NCI-H748 (cell line): ENCODE data around the gene NR1D2.
A peak's percentile ranks its signal among the peaks of the same experiment; 100 is the strongest.
"Not testable (repeated sequence)": the region's sequence is repeated elsewhere in the genome, so short reads cannot be mapped to it uniquely, and the experiment has no call there.

ENCODE experiments used
- DNase-seq: peaks from one replicate; lab custom pipeline; 2025; ENCODE audit not compliant: unreplicated experiment; lab: John Stamatoyannopoulos, UW

NR1D2 gene

DNA sequence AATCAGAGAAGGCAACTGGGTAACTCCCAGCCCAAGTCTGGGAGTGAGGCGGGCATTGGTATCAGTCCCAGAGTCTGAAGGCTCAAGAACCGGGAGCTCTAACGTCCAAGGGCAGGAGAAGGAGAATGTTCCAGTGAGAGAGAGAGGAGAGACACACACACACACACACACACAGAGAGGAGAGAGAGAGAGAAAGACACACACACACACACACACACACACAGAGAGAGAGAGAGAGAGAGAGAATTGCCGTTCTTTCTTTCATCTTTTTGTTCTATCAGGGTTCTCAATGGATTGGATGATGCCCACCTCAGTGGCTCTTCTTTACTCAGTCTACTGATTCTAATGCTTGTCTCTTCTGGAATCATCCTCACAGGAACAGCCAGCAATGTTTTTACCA lies 57.0 kb downstream of the NR1D2 start:
- DNase-seq, result no peak

DNA sequence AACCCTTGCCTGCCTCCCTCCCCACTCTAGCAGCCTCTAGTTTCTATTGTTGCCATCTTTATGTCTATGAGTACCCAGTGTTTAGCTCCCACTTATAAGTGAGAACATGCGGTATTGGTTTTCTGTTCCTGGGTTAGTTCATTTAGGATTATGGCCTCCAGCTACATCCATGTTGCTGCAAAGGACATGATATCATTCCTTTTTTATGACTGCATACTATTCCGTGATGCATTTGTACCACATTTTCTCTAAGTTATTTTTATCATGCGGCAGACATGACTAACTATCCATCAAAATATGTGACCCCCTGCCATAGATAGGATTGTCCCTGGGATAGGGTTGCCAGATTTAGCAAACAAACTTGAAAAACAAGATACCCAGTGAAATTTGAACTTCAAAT lies 58.4 kb downstream of the NR1D2 start:
- DNase-seq, result no peak

DNA sequence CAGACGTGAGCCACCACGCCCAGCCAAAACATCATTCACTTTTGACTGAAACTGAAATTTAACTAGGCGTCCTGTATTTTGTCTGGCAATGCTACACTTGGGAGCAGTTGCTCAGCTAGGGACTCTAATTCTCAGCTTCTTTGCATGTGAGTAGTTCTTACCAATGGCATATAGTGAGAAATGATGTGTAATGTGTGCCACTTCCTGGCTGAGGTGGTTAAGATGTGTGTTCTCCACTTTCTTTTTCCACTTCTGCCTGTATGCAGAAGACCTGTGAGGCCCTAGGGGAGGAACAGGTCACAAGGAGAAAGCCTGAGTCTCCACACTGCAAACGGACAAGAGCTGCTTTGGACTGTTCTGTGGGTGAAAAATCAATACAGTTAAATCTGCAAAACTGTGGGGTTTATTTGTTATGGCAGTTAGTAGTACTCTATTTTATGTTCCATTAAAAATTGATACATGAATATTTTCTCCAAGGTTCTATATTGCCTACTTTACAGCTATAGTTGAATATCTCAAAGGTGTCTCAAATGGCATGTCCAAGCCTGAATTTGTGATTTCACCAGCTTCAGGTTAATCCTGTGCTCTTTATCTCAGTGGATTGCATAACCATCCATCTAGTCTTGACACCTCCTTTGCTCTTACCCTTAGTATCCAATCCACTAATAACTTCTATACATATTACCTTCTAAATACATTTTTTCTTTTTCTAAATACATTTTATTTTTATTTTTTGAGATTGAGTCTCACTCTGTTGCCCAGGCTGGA lies 59.3 kb downstream of the NR1D2 start:
- DNase-seq, result no peak

DNA sequence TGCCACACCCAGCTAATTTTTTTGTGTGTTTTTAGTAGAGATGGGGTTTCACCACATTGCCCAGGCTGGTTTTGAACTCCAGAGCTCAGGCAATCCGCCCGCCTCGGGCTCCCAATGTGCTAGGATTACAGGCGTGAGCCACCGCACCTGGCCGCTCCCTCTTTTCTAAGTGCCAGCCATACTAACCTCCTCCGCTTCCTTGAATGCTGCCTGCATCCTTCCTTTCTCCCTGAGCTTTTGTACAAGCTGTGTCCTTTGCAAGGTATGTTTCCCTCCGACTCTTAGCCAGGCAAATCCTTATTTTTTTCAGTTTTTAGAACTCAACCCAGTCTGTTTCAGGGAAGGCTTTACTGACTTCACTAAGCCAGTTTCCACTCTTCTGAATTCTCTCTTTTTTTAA lies 60.6 kb downstream of the NR1D2 start:
- DNase-seq, result no peak

DNA sequence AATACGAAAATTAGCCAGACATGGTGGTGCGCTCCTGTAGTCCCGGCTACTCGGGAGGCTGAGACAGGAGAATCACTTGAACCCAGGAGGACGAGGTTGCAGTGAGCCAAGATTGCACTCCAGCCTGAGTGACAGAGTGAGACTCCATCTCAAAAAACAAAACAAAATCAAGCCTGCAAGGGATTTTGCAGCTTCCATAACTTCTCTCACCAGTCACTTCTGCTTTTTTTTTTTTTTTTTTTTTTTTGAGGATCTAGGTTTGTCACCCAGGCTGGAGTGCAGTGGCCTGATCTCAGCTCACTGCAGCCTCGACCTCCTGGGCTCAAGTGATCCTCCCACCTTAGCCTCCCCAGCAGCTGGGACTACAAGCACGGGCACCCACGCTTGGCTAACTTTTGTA lies 65.7 kb downstream of the NR1D2 start:
- DNase-seq, result not testable (repeated sequence)

DNA sequence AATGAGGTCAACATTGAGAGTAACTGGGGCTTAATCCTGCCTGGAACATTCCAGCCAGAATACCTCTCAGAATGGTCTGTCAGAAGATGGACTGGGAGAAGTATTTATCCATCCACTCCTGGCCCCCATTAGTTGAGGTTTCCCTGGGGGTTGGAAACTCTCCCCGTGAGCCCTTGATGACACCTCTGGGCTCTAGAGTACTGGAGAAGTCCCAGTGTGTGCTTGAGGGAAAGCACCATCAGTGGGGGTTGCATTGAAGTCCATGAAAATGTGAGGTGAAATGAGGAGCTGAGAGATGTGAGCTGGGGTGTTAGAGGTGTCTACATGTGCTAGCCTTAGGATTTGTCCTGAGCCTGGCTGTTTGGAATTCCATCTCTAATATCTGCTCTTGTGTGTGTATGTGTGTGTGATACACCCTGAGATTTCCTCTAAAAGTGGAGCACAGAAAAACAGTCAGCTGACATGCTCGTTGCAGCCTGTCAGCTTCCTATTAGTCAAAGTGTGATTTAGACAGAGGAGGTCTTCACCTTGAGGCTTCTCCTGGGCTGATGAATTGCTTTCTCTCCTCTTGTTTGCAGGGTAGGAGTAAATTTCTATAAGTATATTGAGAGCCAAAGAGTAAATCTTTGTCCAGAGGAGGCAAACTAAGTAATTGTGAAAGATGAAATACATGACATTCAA lies 67.6 kb downstream of the NR1D2 start:
- DNase-seq, result no peak

DNA sequence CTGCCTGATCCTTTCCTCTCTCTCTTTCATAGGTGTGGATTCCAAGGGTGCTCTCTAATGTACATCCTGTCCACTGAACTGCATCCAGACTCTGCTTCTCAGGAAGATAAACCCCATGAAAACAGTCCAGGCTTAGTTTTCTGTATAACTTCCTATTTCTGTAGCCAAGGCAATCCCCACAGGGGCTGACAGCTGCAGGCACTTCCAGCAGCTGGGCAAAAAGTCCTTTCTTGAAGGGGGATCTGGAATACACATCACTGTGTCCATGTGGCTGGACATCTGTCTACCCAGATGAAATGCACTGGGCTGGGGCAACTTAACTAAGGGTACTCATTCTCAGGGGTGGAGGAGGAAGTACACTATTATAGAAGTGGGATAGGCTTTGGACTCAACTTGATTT lies 72.2 kb downstream of the NR1D2 start:
- no peak for DNase-seq

DNA sequence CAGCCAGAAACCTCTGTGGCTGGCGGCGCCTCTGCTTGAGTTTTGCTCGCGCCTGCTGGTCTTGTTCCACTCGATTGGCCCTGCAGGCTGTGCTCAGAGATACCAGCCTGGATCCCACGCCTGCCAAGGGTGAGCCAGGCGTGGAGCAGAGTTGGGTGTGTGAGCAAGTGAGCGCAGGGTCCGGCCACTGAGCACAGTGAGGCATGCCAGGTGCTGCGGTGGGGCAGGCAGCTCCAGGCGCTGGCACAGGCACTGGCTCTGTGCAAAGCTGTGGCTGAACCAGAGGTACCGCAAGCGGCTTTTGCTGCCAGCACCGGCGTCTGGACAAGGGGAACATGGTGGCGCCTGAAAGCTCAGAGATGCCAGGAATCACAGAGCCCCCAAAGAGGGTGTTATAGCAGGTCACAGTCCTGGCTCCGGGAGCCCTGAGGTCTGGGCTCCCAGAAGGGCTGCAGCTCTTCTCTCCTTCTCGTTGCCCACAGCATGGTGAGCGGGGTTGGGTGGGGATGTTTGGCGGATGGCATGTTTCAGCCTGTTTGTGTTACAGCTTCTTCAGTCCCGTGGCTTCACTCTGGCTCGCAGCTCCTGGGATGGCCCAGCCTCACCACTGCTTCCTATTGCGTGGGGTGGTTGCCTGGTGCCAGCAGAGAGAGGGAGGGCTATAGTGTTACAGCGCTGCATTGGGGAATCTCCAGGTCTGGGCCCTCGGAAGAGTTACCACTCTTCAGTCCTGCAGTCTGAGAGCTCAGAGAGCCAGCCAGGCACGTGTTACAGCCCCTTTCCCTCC lies 73.9 kb downstream of the NR1D2 start:
- DNase-seq, result no peak

DNA sequence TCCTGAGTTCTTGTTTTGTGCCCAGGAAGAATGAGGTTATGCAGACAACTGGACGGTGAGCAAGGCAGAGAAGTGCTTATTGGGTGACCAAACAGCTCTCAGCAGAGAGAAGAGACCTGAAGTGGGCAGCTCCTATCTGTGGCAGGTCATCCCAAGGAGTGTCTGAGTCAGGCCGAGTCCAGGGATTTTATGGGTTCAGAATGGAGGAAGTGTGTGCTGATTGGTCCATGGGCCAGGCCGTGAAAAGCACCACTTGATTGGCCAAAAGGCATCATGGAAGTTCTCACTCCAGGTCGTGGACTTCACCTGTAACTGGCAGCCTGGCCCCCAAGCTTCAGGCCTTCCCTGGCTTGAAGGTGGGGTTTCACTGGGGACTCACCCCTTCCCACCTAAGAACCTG lies 74.5 kb downstream of the NR1D2 start:
- DNase-seq, result no peak

DNA sequence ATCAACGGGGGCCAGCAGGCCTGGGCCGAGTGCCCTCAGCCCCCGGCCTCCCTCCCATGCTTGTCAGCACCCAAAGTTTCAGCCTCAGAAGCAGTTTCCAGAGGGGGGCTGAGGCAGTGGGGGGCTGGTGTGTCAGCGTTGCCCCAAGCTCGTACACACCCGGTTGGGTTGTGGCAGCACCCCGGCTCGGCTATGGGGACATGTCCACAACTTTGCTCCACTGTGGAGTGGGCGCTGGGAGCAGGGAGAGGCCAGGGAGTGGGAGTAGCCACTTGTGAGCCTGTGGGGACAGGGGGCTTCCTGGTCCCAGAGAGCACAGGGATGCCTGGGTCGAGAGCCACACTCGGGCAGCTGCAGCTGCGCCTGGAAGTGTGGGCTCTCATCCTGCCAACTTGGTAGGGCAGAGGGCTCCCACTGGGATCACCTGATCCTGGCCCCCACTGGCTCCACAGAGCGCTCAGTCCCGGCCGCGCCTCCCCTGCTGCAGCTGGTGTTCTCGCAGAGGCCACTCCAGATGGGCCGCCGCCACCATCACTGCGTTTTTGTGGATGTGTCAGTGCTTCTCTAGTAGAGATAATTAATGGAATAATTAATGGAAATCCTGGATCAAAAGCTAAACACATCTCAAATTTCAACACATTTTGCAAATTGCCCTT lies 75.1 kb downstream of the NR1D2 start:
- peak; percentile 14 for DNase-seq

DNA sequence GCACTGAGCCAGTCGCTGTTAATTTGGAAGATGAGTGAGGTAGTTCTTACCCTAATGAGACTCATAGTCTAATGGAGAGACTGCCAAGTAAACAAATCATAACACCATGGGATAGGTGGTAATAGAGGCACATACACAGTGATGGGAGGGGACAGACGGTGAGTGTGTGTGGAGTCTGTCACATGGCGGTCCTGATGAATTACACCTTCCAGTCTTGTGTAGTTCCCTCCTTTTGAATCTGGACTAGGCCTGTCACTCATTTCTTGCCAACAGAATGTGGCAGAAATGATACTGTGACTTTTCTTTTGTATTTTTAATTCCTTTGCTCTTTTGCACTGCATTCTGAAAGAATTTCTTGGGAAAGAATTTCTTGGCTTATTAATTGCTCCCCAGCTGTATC lies 78.1 kb downstream of the NR1D2 start:
- peak; percentile 49 for DNase-seq

DNA sequence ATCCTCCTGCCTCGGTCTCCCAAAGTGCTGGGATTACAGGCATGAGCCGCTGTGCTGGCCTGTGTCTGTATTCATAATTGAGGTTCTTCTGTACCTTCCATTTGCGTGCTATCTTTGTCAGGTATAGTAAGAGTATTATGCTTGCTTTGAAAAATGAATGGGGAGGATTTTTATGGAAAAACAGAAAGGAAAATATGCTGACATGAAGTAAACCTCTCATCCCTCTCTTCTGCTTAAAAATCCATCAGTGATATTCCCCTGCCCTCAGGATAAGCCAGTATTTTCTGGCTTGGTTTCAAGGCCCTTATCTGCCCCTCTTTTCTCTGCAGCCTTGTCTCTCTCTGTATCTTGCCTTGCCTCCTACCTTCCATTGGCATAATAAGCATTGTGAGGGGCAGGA lies 80.7 kb downstream of the NR1D2 start:
- no peak for DNase-seq

DNA sequence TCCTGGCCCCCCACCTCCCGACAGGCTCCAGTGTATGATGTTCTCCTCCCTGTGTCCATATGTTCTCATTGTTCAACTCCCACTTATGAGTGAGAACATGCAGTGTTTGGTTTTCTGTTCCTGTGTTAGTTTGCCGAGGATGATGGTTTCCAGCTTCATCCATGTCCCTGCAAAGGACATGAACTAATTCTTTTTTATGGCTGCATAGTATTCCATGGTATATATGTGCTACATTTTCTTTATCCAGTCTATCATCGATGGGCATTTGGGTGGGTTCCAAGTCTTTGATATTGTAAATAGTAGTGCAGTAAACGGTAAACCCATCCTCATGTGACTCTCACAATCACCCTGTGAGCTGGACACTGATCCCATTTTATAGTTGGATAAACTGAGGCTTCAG lies 81.6 kb downstream of the NR1D2 start:
- not testable (repeated sequence) for DNase-seq

DNA sequence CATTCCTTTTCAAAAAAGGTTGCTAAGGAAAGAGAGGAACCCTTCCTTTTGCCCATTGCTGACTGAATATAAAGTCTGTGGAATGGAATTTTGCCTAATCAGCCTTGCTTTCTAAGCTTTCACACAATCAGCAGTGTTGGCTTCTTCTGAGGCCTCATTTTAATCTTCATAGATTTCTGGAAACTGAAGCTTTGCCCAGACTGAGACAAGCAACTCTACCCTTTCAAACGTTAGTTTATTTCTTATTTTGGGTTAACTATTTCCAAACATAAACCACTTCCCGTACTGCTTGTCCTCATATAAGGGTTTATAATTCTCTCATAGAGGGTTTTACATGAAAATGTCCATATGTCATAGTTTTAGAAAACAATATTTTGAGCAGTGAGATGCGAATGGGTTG lies 82.9 kb downstream of the NR1D2 start:
- no peak for DNase-seq
